Measurements from ENCODE around the gene PDCD11.

PDCD11 gene

GRCh38 chr10:103450201-103450695 is 53.8 kb downstream of the PDCD11 start:
- no peak for DNase-seq

GRCh38 chr10:103451091-103451813 is 54.8 kb downstream of the PDCD11 start:
- DNase-seq: no peak

GRCh38 chr10:103451831-103452505 is 55.5 kb downstream of the PDCD11 start, which contains the start of gene CALHM2:
TSS of gene CALHM2 (minus strand) at chr10:103452370. CDS start at chr10:103449941, 2,429 bp downstream.
- no peak for DNase-seq

DNA sequence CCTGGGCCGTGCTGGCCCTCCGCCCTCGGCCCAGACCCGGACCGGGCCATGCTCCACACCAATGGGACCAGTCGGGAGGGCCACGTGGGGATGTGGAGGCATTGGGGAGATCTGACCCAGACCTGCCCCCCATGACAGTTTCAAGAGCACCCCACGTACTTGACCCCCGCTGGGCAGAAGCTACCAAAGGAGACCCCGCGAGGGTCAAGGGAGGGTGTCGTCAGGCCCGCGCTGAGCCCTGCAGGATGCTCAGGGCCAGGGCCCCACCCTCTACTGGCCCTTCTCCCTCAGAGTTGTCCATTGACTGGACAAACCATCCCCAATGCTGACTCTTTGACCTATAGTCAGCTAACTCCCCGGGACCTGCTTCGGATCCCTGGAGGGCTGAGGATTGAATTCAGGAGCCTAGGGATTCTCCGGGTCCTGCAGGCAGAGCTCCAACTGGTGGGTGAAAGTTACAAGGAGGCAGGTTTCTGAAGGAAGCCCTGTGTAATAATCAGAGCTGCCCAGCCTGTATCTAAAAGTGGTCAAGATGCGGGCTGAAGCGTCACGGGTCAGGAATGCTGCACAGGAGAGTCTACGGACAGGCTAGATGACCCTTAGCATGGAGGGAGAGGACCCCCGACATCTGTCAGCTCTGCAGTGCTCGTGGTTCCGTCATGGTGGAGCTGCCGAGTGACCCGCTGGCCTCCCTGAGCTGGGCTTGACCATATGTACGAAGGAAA is 56.2 kb downstream of the PDCD11 start:
- DNase-seq: no peak

- no peak for DNase-seq
Measured at GRCh38 chr10:103454026-103454425, 57.6 kb downstream of the PDCD11 start.

GRCh38 chr10:103455235-103455634 is 58.8 kb downstream of the PDCD11 start:
- no peak for DNase-seq

DNA sequence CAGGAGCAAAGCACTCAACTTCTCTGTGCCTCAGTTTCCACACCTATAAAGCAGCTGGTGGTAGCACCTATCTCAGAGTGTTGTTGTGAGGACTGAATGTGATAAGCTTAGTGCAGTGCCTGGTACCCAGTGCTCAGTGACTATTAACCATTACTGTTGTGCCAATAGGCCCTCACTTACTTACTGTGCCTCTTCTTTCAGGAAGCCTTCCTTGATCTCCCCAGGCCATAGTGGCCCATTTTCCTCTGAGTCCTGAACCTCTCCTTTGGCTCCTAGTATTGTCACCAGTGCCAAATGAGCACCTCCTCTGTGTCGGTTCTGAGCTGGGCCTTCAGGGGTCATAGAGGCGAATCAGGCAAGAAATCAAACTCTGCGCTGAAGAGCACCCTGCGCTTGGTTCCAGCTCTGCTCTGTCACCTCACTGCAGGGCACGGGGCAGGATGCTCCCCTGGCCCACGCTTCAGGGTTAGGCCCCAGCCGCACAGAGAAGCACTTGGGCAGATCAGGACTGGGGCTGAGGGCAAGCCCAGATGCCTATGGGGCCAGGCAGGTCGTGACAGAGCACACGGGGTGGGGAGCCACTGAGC is 59.7 kb downstream of the PDCD11 start:
- DNase-seq: no peak

- no peak for DNase-seq
Measured at GRCh38 chr10:103457176-103457712, 60.8 kb downstream of the PDCD11 start.

DNA sequence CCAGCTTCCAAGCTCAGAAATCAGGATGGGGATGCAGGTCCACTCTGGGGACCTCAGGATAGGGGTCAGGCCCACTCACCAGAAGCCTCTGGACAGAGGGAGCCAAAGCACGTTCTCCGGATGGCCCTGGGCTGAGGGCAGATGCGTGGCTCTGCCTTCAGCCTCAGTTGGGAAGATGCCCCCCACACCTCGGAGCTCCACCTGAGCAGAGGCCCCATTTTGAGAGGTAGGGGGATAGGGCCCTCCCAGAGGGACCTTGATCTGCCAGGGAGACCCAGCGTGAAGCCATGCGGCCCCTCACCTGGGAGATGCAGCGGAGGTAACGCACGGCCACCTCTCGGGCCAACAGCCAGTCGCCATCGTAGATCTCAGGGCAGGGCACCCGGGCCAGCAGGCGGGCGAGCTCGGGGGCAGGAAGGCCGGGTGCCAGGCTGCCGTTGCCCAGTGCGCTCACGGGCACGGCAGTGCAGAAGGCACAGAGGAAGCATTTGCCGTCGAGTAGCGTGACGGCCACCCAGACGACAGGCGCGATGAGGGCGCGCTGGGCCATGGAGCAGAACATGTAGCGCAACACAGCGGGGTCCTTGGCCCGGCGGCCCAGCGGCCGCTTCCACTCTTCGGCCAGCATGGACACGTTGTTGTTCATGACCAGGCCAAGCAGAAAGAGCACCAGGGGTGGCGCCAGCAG is 61.6 kb downstream of the PDCD11 start:
- no peak for DNase-seq

DNA sequence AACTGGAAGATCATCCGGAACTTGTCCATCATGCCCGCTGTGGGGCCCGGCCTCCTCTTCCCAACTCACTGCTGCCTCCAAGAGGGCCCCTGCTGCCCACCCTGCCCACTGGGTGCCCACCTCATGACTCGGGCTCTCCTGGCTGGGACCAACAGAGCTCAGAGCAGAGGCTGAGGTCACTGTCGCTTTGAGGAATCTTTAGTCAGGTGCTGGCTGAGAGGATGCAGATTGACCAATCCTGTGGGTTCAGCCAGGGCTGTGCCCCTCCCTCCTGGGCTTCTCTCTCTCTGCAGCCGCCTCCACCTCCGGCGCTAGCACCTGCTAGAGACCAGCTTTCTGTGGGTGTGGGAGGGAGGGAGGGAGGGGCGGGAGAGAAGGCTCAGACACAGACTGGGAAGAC is 62.3 kb downstream of the PDCD11 start, which contains the start of gene CALHM1:
TSS of gene CALHM1 (minus strand) at position 181 of the 400 bp plus-strand sequence. CDS start at position 32, 149 bp downstream.
- no peak for DNase-seq

- no peak for DNase-seq
Measured at GRCh38 chr10:103459615-103460014, 63.2 kb downstream of the PDCD11 start.

DNA sequence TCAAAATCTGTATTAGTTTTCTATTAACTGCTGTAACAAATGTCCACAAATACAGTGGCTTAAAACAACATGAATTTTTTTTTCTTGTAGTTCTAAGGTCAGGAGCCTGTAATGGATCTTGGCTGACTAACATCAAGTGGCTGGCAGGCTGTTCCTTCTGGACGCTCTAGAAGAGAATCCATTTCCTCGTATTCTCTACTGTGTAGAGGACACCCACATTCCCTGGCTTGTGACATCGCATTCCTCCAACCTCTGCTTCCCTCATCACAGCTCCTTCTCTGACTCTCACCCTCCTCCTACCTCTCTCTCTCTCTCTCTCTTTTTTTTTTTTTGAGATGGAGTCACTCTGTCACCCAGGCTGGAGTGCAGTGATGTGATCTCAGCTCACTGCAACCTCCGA is 67.1 kb downstream of the PDCD11 start:
- no peak for DNase-seq

GRCh38 chr10:103465411-103466179 is 69.2 kb downstream of the PDCD11 start:
- DNase-seq: no peak

DNA sequence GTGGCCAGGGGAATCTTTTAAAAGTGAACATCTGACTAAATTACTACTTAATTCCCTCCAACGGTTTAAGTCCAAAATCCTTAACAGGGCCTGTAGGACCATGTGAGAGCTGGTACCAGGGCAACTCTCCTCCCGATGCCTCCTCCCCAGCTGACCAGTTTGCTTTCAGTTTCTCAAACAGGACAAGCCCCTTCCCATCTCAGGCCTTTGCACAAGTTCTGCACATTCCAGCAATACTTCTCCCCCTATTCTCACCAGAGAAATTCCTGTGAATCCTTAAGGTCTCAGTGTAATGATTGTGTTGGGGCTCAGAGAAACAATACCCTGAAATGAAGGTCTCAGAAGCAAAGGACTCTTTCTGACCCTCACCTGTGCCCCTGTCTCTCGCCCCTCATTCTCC is 70.3 kb downstream of the PDCD11 start:
- no peak for DNase-seq

GRCh38 chr10:103467406-103467805 is 71.0 kb downstream of the PDCD11 start:
- no peak for DNase-seq

- no peak for DNase-seq
Measured at GRCh38 chr10:103469201-103469600, 72.8 kb downstream of the PDCD11 start.

- no peak for DNase-seq
Measured at GRCh38 chr10:103470761-103471653, 74.6 kb downstream of the PDCD11 start.

GRCh38 chr10:103472005-103472404 is 75.6 kb downstream of the PDCD11 start:
- DNase-seq: no peak

GRCh38 chr10:103473261-103473671 is 76.8 kb downstream of the PDCD11 start:
- DNase-seq: no peak

DNA sequence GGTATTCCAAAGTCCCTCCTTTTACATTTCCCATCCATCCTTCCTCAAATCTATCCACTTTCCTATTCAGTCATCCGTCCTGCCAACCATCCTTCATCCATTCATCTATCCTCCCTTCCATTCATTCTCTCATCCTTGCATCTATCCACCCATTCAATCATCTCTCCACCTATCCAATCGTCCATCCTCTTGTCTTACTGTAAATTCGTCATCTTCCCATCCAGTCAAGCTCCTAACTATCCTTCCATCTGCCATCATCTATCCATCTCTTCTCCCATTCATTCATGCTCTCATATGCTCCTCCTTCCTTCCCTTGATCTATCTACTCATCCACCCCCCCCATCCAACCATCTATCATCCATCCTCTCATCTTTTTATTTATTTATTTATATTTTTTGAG is 77.7 kb downstream of the PDCD11 start:
- no peak for DNase-seq

All from NCI-H187 treated with DMSO at 0.1 percent for 48 hours (cell line).